CD4-positive, alpha-beta T cell treated with Interferon alpha-2 for 1 hour (primary cell): Measurements from ENCODE around the gene OSM.
"Not testable (repeated sequence)": the region's sequence is repeated elsewhere in the genome, so short reads cannot be mapped to it uniquely, and the experiment has no call there.

Source experiments
- DNase-seq, 2 donors: peaks; one replicate each; pipeline ENCODE4 v3.0.0-alpha.2; 2020 to 2022

The OSM gene

DNA sequence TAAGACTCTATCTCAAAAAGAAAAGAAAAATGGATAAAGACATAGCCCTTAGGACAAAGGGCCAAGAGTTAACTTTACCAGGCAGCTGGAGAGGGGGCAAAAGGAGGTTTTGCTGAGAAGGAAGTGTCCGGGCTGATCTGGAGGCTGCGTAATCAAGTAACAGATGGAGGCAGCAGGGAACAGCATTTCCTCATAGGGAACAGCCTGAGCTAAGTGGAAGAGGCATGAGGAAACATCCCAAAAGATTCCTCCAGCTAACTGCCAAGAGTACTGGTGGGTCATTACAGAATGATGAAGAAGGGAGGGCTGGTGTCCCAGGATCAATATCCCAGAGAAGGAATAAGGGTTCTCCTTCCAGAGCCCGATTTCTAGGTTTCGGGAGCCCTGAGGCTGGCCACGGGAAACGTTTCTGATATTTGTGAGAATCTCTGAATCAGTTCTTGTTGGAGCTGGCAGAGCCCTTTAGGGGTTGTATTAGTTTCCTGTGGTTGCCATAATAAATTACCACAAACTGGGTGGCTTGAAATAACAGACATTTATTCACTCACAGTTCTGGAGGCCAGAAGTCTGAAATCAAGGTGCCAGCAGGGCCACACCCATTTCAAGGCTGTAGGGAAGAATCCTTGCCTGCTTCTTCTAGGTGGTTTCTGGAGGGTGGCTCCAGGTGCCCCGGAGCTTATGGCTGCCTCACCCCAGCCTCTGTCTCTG, 41.3 kb downstream of the OSM start:
- no peak for DNase-seq

DNA sequence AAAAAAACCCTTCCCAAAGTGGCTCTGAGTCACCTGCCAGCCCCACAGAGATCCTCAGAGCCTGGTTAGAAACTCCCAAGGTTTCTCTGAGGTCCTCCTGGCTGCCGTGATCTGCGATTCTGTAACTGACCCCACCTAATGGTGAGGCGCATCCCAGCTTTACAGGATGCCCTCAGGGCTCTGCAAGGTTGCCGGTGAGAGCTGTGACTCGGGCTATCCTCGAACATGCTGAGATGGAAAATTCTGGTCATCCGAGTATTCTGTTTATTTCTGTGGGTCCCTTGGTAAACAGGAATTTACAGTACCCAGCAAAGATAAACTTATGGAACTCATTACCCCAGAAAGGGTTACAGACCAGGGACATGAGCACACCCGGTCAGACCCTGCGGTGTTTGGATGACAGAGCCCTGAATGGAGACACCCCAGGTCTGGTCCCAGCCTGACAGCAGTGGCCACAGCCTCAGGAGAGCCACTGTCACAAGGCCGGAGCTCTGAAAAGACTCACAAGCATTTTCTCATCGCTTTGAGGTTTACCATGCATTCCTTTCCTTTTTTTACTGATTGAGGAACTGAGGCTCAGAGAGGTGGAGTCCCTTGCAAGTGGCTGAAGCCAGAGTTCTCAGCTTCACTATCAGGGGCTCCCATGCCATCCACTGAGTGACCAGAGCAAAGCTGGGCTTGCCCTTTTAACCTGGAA, 42.3 kb downstream of the OSM start:
- DNase-seq, result no peak

DNA sequence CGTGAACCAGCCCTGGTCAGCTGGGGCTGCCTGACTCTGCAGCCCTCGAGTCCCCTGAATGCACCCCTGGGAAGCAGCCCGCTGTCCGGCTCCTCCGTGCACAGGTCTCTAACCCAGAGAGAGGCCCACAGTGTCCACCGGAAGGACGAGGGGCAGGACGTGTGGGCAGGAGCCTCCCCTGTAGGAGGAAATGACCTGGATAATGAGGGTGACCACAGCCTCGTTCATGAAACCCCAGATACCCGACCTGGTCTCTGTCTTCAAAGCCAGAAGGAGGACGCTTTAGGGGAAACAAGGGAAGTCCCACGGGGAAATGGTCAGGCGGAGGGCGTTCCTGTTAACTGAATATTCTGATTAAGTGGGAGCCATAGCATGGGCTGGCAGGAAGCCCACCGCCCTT, 43.3 kb downstream of the OSM start:
- peak in 1 of 2 donors; percentile 12 for DNase-seq

GRCh38 chr22:30222321-30222720, 44.3 kb downstream of the OSM start:
- no peak for DNase-seq

GRCh38 chr22:30221121-30221992, 45.3 kb downstream of the OSM start:
- DNase-seq, result peak; percentile 80 to 87

GRCh38 chr22:30220338-30221012, 46.2 kb downstream of the OSM start:
- peak in 1 of 2 donors; percentile 20 for DNase-seq

GRCh38 chr22:30219668-30220278, 46.9 kb downstream of the OSM start:
- DNase-seq, result no peak

DNA sequence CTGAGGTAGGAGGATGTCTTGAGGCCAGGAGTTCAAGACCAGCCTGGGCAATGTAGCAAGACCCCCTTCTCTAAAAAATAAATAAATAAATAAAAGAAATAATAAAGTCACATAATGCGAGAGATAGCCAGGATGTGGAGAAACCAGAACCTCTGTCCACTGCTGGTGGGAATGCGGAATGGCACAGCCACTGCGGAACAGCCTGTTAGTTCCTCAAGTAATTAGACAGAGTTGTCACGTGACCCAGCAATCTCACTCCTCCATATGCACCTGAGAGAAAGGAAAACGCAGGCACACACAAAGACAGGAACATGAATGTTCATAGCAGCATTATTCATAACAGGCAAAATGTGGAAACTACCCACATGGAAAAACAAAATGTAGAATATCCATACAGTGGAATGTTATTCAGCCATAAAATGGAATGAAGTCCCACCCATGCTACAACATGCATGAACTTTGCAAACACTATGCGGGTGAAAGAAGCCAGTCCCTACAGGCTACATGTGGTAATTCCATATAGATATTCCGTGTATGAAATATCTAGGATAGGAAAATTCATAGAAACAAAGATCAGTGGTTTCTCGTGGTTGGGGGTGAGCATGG, 47.5 kb downstream of the OSM start:
- DNase-seq, result no peak

GRCh38 chr22:30217698-30218560, 48.7 kb downstream of the OSM start:
- no peak for DNase-seq

DNA sequence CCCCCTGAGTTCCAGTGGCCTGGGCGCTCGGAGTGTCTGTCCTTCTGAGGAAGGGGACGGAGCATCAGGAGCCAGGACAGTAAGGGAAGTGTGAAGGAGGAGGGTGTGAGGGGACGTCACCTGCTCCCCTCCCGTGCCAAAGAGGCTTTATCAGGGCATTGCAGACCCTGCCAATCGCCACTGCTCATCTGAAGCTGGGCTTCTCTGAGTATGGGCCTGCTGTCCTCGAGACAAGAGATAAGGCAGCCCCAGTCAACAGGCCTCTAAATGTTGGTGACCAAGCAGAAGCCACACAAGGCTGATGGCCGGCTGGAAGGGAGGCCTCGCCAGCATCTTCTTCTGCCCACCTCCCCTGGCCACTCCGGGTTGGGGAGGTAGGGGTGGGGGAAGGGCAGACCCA, 49.9 kb downstream of the OSM start:
- DNase-seq, result no peak

DNA sequence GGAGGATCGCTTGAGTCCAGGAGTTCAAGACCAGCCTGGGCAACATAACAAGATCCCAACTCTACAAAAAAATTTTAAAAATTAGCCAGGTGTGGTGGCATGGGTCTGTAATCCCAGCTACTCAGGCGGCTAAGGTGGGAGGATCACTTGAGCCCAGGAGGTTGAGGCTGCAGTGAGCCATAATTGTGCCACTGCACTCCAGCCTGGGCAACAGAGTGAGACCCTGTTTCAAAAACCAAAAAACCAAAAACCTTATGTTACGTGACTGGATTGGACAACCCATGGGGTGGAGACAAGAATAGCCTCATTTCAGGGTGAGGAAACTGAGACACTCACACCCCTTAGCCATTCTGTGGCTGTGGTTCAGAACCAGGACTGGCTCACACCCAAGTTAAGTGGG, 50.4 kb downstream of the OSM start:
- not testable (repeated sequence) for DNase-seq

DNA sequence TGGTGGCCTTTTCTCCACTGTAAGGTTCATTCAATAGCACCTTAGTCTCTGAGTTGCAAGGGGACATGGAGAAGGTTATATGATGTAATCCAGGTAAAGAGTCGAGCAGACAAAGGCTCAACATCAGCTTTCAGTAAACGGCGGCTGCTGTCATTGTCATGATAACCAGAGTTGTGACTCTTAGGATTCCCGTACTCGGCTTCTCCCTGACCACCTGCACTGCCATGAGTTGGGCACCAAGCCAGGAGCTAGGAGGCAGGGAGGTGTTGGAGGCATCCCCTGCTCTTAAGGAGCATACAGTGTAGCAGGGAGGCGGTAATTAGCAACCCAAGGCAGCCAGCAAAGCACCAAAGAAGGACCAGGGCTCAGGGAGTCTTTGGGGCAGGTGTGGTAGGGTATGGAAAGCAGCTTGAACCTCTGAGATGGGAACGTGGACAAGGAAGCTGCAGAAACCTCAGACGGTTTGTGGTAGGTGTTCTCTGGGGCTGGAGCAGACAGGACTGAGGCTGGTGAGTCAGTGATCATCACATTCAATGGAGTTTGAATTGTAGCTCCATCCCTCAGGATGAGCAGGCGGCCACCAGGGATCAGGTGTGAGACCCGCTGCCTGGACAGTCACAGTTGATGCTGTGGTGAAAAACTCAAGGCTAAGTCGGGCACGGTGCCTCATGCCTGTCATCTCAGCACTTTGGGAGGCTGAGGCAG, 51.8 kb downstream of the OSM start:
- no peak for DNase-seq

- DNase-seq, result no peak
Measured at GRCh38 chr22:30212996-30213441, 53.6 kb downstream of the OSM start.
